HG02840 (cell line): Measurements from ENCODE around the gene VPS8.

ENCODE experiments used
- ATAC-seq: cut with Tn5 transposase; IDR thresholded peaks from one replicate; pipeline ENCODE4 v1.9.1; 2021; ENCODE audit warnings: mild to moderate bottlenecking, moderate library complexity, moderate number of reproducible peaks; ENCODE audit not compliant: unreplicated experiment, low FRiP score

The VPS8 gene

DNA sequence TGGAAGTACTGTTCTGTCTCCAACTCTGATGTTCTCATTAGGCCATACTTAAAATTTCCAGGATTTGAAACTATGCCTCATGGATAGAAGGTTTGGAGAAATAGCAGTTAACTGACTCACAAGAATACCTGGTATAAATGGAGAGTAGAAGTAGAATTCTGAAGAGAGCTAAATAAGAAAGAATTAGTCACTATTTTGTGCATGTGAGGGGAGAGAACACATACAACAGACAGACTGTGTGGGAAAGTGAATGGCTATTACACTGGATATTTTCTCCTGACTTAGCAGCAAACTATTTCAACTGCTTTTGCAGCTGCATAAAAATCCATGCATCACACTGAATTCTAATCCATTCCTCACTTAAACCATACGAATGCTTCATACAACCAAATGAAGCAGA, 269.6 kb downstream of the VPS8 start:
- ATAC-seq: no peak

DNA sequence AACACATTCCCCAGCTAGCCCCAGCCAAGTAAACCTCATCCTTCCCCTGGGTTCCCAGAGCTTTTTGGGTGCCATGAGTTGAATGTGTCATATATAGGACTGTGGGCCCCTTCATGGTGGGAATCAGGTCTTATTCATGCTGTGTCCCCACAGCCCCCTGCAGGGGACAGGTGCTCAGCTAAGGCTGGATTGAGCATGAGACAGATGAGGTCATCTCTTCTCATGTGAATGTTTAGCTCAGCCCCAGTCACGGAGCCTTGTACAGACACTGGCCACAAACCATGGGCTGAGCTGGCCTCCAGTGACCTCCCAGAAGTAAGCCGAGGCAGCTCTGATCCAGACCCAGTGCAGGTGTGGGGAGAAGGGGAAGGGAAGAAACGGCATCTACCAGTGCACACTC, 270.2 kb downstream of the VPS8 start:
- no peak for ATAC-seq

DNA sequence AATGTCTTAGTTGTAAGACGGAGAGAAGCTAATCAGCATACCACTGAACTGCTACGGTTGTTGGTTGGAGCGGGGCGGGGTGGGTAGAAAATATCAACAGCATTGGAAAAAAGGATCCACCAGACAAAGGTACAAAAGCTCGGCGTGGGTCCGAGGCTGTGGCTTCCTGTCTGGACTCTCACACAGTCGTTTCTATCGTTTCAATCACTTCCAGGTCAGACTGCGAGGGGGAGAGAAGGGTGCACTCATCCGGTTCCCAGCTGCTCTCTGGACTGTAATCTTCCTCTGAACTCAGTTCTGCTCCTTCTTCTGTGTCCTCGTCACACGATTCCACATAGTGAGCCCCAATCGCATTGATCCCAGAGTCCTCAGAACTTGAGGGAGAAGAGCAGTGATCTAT, 270.9 kb downstream of the VPS8 start:
- ATAC-seq: no peak

DNA sequence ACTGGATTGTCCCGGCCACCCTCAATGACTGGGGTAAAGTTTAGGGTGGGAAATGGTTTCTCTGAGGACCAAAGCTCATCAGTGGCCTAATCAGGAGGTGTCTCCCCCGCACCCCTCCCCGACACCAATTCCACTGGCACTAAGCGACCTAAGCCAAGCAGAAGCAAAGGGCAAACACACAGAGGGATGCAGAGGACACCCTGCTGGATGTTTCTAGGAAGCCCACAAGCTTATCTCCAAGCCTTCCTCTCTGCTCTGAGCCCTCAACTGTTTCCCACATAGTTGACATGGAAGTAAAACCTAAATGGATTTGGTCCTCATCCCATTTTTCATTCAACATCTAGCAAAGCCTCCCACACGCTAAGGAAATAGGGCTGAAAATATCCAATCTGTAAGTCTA, 272.4 kb downstream of the VPS8 start:
- ATAC-seq: no peak

DNA sequence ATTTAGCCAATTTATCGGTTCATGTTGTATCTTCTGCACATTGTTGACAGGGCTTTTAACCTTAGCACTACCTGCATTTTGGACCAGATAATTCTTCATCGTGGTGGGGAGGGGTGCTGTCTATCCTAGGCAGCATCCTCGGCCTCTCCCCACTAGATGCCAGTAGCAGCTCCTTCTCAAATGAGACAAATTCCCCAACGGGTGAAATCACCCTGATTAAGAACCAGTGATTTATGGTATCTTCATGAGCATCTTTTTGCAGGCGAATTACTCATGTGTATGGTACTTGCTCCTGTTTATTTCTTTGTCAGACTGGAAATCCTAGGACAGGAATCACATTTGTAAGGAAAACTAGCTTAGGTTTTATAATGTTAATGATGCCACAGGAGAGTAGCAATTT, 272.9 kb downstream of the VPS8 start:
- no peak for ATAC-seq

DNA sequence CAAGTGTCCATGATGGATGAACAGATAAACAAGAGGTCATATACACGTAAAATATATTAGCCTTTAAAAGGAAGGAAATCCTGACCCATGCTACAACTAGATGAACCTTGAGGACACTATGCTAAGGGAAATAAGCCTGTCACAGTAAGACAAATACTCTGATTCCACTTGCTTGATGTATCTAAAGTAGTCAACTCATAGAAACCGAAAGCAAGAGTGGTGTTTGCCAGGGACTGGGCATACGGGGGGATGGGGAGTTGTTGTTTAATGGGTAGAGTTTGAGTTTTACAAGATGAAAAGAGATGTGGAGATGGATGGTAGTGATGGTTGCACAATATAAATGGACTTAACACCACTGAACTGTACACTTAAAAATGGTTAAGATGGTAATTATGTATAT, 275.5 kb downstream of the VPS8 start:
- ATAC-seq: no peak

DNA sequence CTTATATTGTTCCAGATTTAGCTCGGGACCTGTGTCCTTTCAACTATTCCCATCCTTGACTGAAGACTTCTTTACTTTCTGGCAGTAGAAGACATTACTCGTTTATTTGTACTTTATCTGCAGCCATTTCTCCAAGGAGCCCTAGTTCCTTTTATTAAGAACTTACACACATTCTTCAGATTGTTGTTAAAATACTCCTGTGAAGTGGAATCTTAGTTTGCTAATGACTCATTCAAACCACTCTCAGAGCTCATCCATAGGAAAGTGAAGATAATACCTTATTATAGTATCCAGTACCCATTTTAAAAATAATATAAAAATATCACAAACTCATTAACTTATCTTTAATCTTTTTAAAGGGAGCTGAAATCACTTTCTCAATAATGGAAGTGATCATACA, 277.4 kb downstream of the VPS8 start:
- no peak for ATAC-seq

DNA sequence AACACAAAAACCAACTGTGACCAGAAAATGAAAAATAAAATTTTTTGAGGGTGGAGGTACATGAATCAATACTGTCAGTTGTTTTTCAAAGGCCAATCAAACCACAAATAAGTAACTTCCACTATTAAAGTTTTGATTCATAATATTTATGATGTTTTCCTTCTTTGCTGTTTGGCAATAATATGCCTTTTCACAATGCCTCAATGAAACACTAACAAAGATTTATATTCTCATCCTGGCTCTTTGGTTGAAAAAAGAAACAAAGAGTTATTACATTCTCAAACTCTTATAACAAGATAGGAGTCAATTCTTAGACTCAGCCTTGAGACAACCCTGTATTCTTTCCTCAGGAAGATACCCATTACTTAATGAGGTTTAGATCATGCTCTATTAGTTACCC, 277.8 kb downstream of the VPS8 start:
- no peak for ATAC-seq

DNA sequence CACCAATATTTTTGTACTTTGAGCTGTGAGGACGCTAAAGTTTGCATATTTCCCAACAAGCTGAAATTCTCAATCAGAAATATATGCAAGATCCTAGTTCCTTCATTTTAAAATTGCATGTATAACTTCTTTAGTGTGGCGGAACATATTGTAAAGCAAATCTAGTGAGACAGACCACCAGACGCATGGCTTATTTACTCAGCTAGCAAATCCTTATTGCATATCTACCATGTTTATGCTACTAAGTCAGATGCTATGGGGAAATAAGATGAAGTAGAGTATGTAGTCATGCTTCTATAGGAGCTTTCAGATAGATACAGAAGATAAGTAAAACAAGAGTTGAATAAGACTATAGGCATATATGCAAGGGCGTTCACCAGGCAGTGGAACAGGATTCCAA, 278.8 kb downstream of the VPS8 start:
- ATAC-seq: no peak

DNA sequence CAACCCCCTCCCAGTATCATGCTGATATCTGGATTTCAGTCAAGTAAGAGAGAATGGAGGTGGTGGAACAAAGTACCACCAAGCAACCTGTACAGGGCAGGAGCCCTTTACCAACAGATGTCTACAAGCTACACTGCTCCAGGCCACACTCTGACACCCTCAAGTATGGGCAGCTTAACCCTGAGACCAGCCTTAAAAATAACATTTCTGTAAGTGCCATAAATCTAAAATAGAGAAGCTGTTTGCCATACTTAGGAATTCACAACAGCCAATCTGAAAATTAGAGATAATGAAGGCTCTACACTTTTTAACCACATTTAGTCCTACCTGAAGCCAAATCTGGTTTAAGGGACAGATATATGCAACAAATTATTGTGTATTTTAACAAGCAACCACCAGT, 281.1 kb downstream of the VPS8 start:
- no peak for ATAC-seq

DNA sequence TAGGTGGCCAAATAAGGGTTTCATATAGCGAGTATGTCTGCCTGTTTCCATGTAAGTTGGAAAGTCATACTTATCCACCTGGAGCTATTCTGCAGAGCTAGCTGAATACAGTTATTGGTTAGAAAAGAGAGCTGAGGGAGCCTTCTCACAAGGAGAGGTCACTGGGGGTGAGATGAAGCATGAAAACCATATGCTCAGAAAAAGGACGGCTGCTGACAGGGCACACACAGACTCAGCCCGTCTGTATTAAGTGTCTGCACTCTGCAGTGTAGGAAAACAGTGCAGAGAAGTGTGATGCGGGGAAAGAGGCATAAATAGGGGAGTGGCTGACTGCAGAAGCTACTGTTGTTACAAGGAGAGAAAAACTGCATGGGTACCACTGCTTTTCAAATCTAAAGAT, 282.7 kb downstream of the VPS8 start:
- no peak for ATAC-seq
